Neural progenitor cell (in vitro differentiated cells): Measurements from ENCODE around the gene AMACR.

ENCODE experiments used
- CTCF ChIP-seq: fragments of 200-600 bp; sonication (generic); IDR thresholded peaks from 2 replicates; pipeline ENCODE4 v1.5.1; 2017; ENCODE audit warnings: antibody characterized with exemption, mild to moderate bottlenecking
- EZH2phosphoT487 ChIP-seq: fragments of 200-600 bp; sonication (generic); IDR thresholded peaks from 2 replicates; pipeline ENCODE4 v1.6.1; 2017; ENCODE audit warnings: antibody characterized with exemption

- TF ChIP-seq CTCF (no peak), EZH2phosphoT487 (no peak)
Observed at GRCh38 chr5:34047774-34048572, 40.1 kb upstream of the AMACR start.
